GM19463 (cell line): Measurements from ENCODE around the gene DHRS11.

Experiments used
- ATAC-seq: cut with Tn5 transposase; IDR thresholded peaks from one replicate; pipeline ENCODE4 v1.9.1; 2021; ENCODE audit warnings: mild to moderate bottlenecking, moderate library complexity; ENCODE audit not compliant: unreplicated experiment

DHRS11 gene

GRCh38 chr17:36591434-36592315, at the start of gene DHRS11:
Gene DHRS11 (plus strand): TSS chr17:36591879. CDS start chr17:36592010, 131 bp downstream.
- ATAC-seq, result peak; percentile 89

- no peak for ATAC-seq
Measured at GRCh38 chr17:36542755-36543154, 48.9 kb upstream of the DHRS11 start.

GRCh38 chr17:36544044-36544306, 47.7 kb upstream of the DHRS11 start:
- ATAC-seq, result no peak

GRCh38 chr17:36544307-36545076, 47.2 kb upstream of the DHRS11 start, which contains the start of gene GGNBP2:
Gene GGNBP2 (plus strand): TSS chr17:36544919. CDS start chr17:36545725, 806 bp downstream.
- peak; percentile 56 for ATAC-seq

- peak; percentile 43 for ATAC-seq
Measured at GRCh38 chr17:36545077-36545464, 46.6 kb upstream of the DHRS11 start.

GRCh38 chr17:36545465-36546417, 45.9 kb upstream of the DHRS11 start:
- peak; percentile 66 for ATAC-seq

- no peak for ATAC-seq
Measured at GRCh38 chr17:36546418-36547093, 45.1 kb upstream of the DHRS11 start.

- ATAC-seq, result no peak
Measured at GRCh38 chr17:36547776-36548175, 43.9 kb upstream of the DHRS11 start.

- no peak for ATAC-seq
Measured at GRCh38 chr17:36550491-36551417, 40.9 kb upstream of the DHRS11 start.

- no peak for ATAC-seq
Measured at GRCh38 chr17:36553459-36553858, 38.2 kb upstream of the DHRS11 start.

- no peak for ATAC-seq
Measured at GRCh38 chr17:36566081-36566480, 25.6 kb upstream of the DHRS11 start.

- ATAC-seq, result no peak
Measured at GRCh38 chr17:36575028-36575427, 16.7 kb upstream of the DHRS11 start.

GRCh38 chr17:36576793-36577192, 14.9 kb upstream of the DHRS11 start:
- no peak for ATAC-seq

- no peak for ATAC-seq
Measured at GRCh38 chr17:36578671-36579070, 13.0 kb upstream of the DHRS11 start.

- ATAC-seq, result no peak
Measured at GRCh38 chr17:36583787-36584186, 7.9 kb upstream of the DHRS11 start.

- ATAC-seq, result no peak
Measured at GRCh38 chr17:36586138-36586537, 5.5 kb upstream of the DHRS11 start.

GRCh38 chr17:36590082-36590481, 1.6 kb upstream of the DHRS11 start:
- no peak for ATAC-seq

GRCh38 chr17:36592316-36592715, 637 bp downstream of the DHRS11 start:
- no peak for ATAC-seq

GRCh38 chr17:36592716-36593321, 1.1 kb downstream of the DHRS11 start:
- ATAC-seq, result no peak
